HEK293T (cell line): ENCODE measurements around the gene CCDC120.

ENCODE experiments used
- CTBP1 ChIP-seq: fragments of 450-650 bp; IDR thresholded peaks from 2 replicates; pipeline ENCODE4 v1.6.1; 2016; ENCODE audit warnings: borderline replicate concordance
- ELF4 ChIP-seq: fragments of 450-650 bp; IDR thresholded peaks from 2 replicates; pipeline ENCODE4 v1.6.1; 2017; ENCODE audit warnings: antibody characterized with exemption
- FOXK2 ChIP-seq: fragments of 450-650 bp; IDR thresholded peaks from 2 replicates; pipeline ENCODE4 v1.6.1; 2016; ENCODE audit warnings: mild to moderate bottlenecking
- FOXM1 ChIP-seq: fragments of 450-650 bp; IDR thresholded peaks from 2 replicates; pipeline ENCODE4 v1.6.1; 2017; ENCODE audit warnings: mild to moderate bottlenecking, borderline replicate concordance
- SP1 ChIP-seq: fragments of 450-650 bp; IDR thresholded peaks from 2 replicates; pipeline ENCODE4 v1.6.1; 2017
- ZNF384 ChIP-seq: fragments of 450-650 bp; IDR thresholded peaks from 2 replicates; pipeline ENCODE4 v1.6.1; 2016

DNA sequence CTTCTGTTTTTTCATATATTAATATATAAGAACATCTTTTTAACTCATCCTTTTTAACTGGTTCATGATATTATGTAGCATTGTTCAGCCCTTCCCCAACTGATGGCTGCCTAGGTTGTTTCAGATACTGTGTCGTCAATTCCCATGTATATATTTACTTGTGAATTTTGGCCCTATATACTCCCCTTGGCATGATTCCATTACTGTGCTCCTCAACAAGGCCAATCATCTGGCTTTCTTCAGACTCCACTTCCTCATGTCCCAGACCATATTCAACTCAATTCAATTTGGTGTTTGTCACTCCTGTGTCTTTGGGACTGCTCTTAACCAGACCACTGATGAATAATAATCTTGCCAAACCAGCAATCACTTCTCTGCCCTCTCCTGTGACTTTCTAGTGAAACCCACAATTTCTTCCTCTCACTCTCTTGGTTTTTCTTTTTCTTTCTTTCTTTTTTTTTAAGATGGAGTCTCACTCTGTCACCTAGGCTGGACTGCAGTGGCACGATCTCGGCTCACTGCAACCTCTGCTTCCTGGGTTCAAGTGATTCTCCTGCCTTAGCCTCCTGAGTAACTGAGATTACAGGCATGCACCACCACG, 23.6 kb downstream of the CCDC120 start:
- TF ChIP-seq ZNF384 (no peak), ELF4 (no peak), SP1 (no peak), CTBP1 (no peak), FOXK2 (no peak), FOXM1 (no peak)
